ENCODE data around the gene FAM131B. TPM values are rescaled to one million over a fixed set of nuclear protein-coding genes. Genes with fewer than 3 reads are reported as not detected.

FAM131B gene
- total and polyA plus RNA-seq, 9 of the 15 experiments (the other 6 are each of a cell fraction or from before 2014, with no cell fraction given): 0.03 to 0.04 TPM; not detected in 7

DNA sequence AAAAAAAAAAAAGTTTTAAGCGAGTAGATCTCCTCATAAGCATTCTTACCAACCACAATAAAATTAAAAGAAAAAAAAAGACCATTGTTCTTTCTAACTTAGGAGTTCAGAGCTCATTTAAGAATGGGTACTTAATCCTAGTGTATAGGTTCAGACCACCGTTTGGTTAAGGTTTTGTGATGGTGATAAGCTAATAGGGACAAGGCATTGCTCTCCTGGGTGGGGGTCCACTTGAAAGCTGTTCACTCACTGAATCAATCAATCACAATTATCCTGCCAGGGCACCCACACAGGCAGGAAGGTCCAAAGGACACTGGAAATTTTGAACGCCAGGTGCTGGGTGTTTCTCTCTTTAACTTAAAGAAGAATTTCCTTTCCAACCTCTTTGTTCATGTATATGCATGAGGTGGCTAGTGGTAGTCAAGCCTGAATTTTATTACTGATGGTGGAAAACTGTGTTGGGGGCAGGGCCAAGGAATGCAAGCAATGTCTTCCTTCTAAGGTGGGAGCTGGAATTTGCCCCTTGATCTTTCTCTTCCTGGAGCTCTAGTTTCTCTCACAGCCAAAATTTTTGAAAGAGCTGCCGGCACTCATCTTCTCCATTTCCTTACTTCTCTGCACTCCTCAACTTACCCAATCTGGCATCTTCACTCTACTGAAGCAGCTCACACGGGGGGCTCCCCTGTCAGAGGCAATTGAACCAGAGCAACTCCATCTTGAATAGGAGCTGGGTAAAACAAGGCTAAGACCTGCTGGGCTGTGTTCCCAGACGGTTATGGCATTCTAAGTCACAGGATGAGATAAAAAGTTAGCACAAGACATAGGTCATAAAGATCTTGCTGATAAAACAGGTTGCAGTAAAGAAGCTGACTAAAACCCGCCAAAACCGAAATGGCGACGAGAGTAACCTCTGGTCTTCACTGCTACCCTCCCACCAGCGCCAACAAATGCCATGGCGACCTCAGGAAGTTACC lies 7.5 kb upstream of the FAM131B start (continued):
- no peak for TF ChIP-seq CBFB (CRISPR knock-in tag; IDR thresholded peaks at IDR 0.05)
- TF ChIP-seq PRDM10 (IDR thresholded peaks at IDR 0.05; ENCODE audit: partially characterized antibody): no peak
- 0 out of 2 replicates have a peak, but pooled peaks have one; percentile 59 for TF ChIP-seq ZNF77 (CRISPR knock-in tag; IDR thresholded peaks at IDR 0.05)
- no peak for TF ChIP-seq PML (IDR thresholded peaks at IDR 0.05; ENCODE audit: low read length)
- peak; percentile 89 for TF ChIP-seq DMBX1 (CRISPR knock-in tag; IDR thresholded peaks at IDR 0.05; ENCODE audit: borderline replicate concordance)
- peak; percentile 98 for TF ChIP-seq ERF (CRISPR knock-in tag; IDR thresholded peaks at IDR 0.05)
- no peak for TF ChIP-seq U2AF1 (optimal IDR thresholded peaks at IDR 0.05; ENCODE audit: low read depth, low read length)
- TF ChIP-seq, protein P1, sequence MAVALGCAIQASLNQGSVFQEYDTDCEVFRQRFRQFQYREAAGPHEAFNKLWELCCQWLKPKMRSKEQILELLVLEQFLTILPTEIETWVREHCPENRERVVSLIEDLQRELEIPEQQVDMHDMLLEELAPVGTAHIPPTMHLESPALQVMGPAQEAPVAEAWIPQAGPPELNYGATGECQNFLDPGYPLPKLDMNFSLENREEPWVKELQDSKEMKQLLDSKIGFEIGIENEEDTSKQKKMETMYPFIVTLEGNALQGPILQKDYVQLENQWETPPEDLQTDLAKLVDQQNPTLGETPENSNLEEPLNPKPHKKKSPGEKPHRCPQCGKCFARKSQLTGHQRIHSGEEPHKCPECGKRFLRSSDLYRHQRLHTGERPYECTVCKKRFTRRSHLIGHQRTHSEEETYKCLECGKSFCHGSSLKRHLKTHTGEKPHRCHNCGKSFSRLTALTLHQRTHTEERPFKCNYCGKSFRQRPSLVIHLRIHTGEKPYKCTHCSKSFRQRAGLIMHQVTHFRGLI (CRISPR knock-in tag; IDR thresholded peaks at IDR 0.05): peak; percentile 99
- TF ChIP-seq ZMIZ1 (IDR thresholded peaks at IDR 0.05; ENCODE audit: low read depth in 2 of 2, low read length in 2 of 2): no peak
- TF ChIP-seq RFX7 (CRISPR knock-in tag; IDR thresholded peaks at IDR 0.05): peak; percentile 94
- TF ChIP-seq HMG20B (CRISPR knock-in tag; IDR thresholded peaks at IDR 0.05): peak; percentile 87; the same call in 1 of the 2 replicates
- TF ChIP-seq ZNF75A (CRISPR knock-in tag; IDR thresholded peaks at IDR 0.05): peak; percentile 92
- TF ChIP-seq FOXA3 (CRISPR knock-in tag; conservative IDR thresholded peaks at IDR 0.05 in 1 of 2, IDR thresholded peaks at IDR 0.05 in 1 of 2): no peak
- TF ChIP-seq GATAD2B (IDR thresholded peaks at IDR 0.05; ENCODE audit: borderline replicate concordance): no peak
- TF ChIP-seq PTBP1 (IDR thresholded peaks at IDR 0.05; ENCODE audit: low read depth, low read length): no peak
- TF ChIP-seq CSDE1 (IDR thresholded peaks at IDR 0.05): no peak
